ENCODE data around the gene AP1B1. TPM values are rescaled to one million over a fixed set of nuclear protein-coding genes. Genes with fewer than 3 reads are reported as not detected.

Gene AP1B1
- total RNA-seq, 1 donor from 2014 or later = 96.6 TPM

DNA sequence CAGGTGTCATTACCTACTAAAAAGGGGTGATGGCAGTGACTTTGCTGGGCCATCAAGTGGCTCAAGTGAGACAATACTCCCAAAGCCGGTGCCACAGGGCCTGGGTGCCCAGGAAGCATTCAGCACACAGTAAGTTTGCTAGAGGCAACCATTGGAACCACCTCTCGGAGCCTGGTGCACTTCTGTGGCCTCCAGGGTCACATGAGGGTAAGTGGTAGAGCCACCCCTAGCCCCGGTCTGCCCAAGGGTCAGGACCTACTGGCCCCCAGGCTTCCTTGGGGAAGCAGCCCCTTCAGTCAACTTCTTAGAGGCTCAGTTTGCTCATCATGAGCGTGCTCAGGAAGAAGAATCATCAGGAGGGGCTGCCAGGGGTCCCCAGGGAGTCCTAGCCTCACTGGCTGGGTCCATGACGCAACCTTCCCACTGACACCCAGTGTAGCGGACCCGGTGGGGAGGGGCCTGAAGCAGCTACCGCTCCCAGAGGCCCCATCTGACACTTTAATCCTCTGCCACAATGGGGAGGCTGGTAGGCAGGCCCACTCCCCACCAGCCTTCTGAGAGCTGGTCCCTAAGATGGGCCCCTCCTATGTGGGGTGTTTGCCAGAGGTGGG, 55.4 kb downstream of the AP1B1 start:
- no peak for DNase-seq (ENCODE audit: low read depth)

DNA sequence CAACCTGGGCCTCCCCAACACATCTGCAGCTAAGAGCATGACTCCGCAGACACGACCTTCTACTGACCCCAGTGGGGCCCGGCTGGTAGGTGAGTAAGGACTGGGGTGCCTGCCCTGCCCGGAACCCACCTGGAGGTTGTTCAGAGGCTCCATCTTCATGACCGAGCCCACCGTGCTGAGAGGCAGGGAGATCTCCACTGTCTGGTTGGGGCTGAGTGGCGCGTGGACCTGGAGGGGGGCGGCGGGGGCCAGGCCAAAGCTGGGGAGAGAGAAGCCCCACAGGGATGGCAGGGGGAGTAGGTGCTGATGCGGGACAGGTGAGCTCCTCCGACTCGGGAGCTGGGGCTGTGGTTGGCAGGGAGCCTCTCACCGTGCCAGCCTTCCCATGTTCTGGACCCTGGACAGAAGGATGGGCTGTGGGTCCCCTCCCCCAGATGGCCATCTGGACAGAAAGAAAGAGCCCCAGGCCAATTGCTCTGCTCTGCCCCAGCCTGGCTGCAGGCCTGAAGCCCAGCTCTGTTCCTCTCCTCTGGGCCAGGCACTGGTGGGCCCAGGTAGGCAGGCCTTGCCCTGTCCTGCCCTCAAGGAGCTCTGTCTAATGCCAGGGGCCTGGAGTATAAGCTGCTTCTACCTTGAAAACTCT, 56.6 kb downstream of the AP1B1 start:
- DNase-seq (ENCODE audit: low read depth) = no peak

DNA sequence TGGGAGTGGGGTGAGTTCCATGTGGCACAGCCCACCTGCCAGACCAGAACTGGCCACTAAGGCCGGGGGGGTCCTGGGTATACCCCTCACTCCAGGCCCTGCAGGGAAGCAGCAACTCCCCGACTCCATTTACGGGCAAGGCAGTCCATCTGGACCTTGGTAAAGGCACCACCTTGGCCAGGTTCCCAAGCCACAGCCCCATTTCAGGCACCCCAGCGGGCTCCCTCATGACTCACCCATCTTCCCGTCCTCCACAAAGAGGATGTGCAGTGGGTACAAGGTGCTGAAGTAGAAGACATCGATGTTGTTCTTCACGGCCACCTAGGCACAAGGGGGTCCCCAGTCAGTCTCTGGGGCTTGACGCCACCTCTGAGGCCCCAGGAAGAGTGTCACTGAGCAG, 57.2 kb downstream of the AP1B1 start:
- no peak for DNase-seq (ENCODE audit: low read depth)

DNA sequence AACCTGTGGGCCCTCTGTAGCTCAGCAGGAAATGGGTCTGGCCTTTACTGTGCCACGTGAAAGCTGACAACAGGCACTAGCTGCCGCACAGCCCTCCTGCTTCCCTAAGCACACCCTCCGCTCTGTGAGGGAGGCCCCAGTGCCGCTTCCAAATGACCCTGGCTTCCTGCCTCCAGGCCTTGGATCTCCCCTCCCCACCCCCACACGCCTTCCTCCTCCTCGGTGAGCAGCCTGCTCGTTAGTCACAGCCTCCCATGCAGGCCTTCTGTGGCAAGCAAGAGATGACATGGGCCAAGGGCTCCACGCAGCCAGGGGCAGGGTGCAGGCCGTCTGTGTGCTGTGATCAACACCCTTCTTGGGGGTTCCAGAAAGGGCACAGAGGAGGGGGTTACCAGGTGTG, 57.6 kb downstream of the AP1B1 start:
- DNase-seq (ENCODE audit: low read depth) = peak; percentile 30

DNA sequence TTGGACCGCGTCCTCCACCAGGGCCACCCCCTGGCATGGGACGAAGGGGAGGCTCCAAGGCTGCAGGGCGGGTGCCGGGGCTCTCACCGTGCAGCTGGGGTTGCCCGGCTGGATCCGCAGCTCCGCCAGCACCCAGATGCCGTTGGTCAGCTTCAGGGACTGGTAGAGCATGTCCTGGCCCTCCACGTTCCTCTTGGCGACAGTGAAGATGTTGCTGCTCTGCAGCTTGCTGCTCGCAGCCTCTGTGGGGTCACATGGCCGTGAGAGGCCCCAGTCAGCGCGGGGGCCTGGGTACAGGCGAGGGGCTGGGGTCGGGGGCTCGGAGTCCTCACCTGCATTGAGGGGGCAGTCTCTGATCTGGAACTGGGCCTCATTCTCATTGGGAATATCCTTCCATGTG, 58.1 kb downstream of the AP1B1 start:
- DNase-seq (ENCODE audit: low read depth) = no peak

DNA sequence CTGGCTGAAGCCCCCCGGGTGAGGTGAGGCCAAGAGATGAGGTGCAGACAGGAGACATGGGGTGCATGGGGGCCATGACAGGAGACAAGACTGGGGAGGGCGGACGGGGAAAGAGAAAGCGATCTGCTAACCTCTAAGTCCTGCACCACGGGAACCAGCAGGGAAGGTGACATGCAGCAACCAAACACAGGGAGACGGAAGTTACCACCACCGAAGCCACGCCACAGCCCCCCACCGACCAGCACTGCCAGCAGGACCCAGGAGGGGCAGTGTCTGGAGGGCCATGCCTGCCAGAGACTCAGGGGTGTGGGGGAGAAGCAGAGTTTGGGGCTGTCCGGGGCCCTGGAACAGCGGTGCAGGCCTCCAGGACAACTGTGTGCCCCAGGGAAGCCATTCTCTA, 58.8 kb downstream of the AP1B1 start:
- no peak for DNase-seq (ENCODE audit: low read depth)

DNA sequence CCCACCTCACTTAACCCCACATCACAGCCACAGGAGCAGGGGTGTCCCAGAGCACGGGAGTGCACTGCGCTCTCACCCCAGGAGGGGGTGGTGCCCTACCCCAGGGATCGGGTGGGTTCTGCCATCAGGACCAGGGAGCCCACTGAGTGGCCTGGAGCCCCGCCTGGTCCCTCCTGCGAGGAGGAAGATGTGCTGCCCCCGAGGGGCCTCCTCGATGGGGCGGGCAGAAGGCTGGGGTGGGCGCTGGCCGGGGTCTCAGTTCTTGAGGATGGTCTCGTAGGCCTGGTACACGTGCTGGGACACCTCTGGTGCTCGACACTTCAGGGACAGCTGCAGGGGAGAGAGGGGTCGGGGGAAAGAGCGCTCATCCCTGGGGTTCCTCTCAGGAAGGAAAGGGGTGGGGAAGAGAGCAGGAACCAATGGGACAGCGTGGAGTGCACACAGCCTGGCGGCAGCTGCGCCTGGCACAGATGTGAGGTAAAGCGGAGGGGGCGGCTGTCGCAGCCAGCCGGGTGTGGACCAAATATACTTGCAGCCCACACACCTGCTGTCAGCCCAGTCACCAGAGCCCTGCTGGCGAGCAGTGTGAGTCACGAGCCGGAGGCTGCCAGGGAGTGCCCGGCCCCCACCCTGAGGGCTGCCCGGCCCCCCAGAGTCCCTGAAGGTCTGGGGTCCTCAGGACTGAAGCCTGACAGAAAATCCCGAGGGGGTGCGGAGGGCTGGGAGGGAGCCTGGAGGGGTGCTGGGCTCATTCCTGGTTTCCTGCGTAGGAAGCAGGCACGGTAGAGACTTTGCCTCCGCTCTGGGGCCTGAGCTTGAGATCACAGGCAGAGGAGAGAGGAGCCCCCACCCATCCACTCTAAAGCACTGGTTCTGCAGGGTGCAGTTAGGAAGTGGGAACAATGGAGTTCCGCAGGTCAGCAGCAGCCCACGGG, 59.5 kb downstream of the AP1B1 start:
- DNase-seq (ENCODE audit: low read depth) = no peak

DNA sequence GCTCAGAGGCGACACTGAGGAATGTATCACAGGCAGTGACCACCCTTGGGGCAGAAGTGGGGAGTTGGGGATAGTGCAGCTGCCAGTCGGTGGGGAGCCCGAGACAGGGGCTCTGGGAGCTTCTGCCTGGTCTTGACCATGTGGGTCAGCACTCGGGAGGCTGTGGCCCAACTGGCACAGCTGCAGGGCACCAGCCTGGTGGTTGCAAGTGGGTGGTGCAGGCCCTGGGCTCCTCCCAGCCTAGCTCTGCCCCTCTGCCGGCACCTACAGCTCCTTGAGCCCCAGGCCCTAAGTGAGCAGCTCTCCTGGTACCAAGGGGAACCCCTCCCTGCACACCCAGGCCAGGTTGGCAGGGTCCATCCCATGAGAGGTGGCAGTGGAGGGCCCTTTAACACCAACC, 60.3 kb downstream of the AP1B1 start:
- DNase-seq (ENCODE audit: low read depth) = no peak

DNA sequence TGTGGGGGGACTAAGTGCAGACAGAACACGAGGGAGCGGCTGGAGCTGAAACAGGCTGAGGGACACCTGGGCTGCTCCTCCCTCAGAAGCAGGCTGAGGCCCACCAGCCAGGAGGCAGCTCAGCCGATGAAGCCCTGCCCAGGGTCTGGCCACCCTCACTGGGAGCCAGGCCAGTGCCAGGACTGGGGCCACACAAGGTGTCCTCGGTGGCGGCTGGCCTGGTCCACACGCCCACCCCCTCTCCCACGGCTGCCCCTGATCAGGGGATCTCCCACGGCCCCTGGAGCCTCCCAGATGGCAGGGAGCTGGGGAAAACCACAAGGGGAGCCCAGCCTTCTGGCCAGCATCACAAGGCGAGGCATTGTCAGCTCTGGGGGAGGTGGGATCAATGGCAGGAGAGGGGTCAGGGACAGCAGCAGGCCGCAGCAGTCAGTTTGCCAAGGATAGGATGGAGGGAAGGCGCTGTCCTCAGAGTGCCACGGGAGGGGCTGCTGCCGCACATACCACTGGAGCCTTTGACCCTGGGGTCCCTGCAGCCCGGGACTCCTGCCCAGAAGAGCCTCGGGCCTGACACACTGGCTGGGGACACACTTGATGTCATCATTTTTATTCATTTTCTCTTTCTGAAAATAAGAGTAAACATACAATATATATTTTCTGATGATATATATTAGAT, 61.1 kb downstream of the AP1B1 start:
- no peak for DNase-seq (ENCODE audit: low read depth)

DNA sequence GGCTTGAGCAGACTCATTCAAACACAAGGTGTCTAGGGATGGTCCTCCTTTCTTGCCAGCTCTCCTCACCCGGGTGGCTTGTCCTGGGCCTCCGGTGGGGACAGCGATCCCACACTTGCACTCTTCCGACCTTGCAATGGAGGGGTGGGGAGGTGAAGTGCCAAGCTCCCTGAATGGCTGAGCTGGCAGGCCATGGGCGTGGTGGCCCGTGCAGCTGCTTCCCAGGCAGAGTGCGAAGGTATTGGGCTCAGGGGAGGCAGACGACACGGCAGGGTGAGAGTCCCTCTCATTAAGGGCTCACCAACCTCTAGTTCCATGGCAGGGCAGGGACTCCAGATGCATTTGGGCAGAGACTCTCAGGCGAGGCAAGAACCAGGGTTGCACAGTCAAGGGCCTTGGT, 61.9 kb downstream of the AP1B1 start:
- DNase-seq (ENCODE audit: low read depth) = no peak

DNA sequence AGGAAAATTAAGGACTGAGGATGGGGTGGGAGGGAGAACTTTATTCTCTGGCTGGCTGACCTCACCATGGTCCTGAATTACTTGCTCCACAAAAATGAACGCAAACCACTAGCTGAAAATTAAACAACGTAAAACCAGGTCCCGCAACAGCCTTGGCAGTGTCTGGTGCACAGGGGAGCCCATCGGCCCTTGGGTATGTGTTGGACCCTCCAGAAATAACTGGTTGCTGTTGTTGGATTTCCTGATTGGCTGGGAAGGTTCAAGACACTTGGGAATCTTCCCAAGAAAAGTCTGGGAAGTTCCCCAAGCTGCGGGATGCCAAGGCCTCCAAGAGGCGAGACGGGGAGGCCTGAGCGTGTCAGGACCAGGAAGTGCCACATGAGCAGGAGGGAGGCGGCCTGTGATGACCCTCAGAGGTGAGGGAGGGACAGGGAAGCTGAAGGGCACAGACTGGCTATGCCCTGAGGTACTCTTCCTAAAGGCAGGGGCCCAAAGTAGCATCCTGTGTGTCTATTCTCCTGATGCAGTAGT, 62.5 kb downstream of the AP1B1 start:
- no peak for DNase-seq (ENCODE audit: low read depth)

DNA sequence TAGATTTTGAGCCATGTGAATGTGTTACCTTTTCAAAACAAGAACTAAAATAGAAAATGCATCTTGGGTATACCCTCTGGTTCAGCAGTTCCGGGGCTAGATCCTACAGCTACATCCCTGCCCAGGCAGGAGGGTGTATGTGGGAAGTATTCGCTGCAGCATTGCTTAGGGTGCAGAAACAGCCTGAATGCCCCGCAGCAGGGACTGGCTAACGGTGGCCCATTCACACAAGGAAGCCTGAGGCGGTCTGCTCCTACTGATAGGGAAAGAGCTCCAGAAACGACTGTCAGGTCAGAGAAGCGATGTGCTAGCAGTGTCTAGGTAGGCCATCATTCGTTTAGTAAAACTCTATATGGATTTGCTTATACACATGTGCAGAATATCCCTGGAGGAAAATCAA, 63.0 kb downstream of the AP1B1 start:
- no peak for DNase-seq (ENCODE audit: low read depth)

DNA sequence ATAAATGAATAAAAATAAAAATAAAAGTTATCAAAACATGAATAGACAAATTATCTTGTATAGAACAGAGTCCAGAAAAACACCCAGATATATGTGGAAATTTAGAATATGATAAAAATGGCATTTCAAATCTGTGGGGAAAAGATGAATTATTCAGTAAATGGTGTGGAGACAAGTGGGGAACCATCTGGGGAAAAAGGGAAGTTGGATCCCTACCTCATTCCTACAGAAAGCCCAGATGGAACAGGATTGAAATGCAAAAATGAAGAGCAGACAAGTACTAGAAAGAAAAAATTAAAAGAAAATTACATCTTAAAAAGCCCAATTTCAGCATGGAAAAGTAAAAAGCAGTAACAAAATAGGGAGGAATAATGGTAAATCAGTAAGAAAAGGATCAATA, 64.7 kb downstream of the AP1B1 start:
- DNase-seq (ENCODE audit: low read depth) = no peak

DNA sequence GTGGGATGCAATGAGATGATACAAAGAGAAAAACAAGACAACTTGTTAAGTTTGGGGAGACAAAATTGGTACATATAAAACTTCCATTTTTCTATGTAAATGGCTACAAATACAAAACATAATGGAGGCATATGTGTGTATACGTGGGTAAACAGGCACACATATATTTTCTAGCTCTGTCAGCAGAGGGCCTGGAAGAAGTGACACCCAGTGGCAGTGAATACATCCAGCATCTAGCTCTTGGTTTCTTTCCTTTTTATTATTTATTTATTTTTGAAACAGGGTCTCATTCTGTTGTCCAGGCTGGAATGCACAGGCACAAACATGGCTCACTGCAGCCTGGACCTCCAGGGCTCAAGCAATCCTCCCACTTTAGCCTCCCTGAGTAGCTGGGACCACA, 67.8 kb downstream of the AP1B1 start:
- no peak for DNase-seq (ENCODE audit: low read depth)

DNA sequence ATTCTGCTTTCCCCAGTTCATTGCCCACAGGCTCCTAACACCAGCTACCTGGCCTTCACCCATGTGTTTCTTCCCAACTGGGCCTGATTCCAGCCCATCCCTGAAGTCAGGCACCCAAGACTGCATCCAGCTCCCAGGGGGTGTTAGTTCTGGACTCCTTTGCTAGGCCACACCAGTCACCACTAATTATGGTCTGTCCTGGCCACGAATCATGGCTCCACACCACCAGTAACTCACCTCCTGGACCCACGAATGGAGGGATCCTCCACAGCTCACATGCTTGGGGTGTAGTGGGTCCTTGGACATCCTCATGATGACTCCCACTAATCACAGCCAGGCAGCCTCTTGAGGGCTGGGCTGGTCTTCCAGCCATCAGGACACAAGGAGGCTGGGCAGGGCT, 69.3 kb downstream of the AP1B1 start:
- no peak for DNase-seq (ENCODE audit: low read depth)

DNA sequence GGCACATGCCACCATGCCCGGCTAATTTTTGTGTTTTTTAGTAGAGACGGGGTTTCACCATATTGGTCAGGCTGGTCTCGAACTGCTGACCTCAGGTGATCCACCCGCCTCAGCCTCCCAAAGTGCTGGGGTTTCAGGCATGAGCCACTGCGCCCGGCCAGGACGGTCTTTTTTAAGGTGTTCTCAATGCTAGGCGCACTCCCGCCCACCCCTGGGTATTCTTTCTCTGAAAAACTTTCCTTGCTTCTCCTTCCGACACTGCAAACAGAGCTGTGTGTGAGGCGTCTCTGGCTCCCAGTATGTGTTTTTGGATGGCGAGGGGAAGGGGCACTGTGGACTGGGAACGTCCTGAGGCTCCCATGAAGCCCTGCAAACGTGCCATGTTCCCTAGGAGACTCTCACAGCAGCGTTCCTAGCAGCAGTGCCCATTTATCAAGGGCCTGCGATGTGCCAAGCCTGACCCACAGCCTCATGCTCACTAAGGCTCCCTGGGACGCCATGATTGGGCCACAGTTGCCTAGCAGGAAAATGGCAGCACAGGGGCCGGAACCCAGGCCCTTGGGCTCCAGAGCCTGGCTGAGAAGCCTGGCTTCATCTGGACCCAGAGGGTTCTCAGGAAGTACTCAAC, 70.4 kb downstream of the AP1B1 start:
- no peak for DNase-seq (ENCODE audit: low read depth)

DNA sequence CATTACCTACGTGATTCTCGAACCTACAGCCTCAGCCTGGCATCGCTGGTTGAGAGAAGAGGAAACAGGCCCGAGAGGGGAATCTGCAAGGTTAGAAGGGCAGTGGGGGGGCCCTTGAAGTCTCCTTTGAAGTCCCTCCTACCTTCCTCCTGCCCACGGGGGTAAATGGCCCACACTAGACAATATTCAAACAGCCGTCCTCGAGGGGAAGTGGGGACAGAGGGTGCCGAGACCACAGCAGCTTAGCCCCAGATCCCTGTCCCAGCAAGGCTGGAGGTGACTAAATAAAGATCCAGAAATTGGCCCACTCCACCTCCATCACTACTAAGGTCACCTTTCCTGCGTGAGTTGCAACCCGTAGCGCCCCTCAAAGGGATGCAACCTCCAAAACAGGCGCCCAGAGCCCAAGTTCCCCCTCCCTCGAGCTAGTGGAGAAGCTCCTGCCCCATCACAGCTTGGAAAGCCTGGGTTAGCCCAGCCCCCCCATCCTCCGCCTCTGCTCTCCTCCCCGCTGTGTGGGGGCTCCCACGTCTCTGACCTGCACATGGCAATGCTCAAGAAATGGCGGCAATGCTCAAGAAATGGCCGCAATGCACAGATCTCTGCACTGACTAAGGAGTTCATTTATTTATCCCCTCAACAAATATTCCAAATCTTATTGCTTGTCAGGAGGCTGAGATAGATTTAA, 72.1 kb downstream of the AP1B1 start:
- DNase-seq (ENCODE audit: low read depth) = no peak

DNA sequence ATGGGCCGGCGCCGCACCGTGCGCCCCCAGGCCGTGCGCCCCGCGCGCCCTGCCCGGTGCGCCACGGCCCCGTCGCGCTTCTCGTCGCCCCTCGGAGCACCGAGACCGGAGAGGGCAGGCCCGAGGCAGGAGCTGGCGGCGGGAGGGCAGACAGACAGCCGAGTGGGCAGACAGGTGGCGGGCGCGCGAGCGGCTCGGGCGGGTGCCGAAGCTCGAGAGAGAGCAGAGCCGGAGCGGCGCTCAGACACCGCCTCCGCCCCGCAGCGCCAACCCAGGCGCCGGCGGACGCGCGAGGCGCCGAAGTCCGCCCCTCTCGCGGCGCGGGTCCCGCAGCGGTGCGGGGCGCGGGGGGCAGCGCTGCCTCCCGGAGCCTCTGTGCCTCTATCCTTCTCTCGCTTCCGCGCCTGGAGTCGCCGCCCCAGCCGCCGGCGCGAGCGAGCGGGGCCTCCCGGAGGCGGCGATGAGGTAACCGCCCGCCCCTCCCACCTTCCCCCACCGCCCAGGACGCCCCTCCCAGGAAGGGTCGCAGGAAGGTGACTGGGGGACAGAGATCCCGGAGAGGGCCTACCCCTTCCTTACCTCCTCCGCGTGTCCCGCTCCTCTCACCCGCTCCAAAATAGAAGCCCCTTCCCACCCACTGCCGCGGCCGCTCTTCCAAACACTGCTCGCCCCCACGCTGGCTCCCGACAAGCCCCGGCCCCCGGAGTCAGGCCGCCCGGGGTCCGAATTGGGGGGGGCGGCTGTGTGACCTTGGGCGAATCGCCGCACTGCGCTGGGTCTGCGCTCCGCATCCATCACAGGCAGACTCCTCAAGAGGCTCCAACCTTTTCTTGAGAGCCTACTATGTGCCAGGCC, 72.9 kb downstream of the AP1B1 start, which contains the start of gene RASL10A:
Gene RASL10A, minus strand, starts transcription at position 412 of the 855 bp plus-strand sequence. CDS start 451 bp downstream, outside the sequence.
- no peak for DNase-seq (ENCODE audit: low read depth)

DNA sequence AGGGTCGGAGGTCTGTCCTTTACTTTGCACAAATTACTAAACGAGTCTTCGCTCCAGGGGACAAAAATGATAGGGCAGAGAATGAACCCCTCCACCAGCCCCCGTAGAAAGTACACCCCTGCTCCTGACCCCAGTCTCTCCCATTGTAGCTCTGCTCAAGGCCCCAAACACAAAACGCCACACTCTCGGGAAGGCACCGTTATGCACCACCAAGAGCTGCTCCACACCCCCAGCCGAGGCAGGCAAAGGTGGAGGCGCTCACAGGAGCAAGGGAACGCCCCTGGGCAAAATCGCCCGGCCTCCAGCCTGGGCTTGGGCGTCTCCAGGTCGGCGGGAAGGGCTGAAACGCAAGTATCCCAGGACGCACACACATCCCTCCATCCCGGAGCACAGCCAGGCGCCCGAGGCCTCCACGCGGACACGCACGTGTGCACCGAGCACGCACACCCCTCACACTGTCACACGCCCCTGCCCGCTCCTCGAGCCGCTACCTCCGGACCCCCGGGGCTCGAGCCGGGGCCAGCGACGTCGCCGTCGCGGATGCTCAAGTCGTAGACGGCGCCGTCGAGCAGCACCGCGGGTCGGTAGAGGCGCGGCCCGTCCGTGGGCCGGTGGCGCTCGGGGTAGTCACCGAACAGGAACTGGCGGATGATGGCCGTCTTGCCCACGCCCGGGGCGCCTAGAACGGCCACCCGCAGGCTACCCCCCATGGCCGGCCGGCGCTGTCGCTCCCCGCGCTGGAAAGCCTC, 73.7 kb downstream of the AP1B1 start:
- no peak for DNase-seq (ENCODE audit: low read depth)

All from renal cortical epithelial cell (primary cell).